GM23338 (cell line): ENCODE results near the gene CMTM2. TPM values are rescaled to one million over a fixed set of nuclear protein-coding genes. Genes with fewer than 3 reads are reported as not detected.

Experiments
- ATAC-seq: fragments of 200-7000 bp; cut with Tn5 transposase; 3 replicates; pipeline ENCODE4 v1.9.1; 2020
- DNase-seq: peaks from one replicate; pipeline ENCODE4 v3.0.0-alpha.2; 2015; ENCODE audit warnings: low spot score
- H2AFZ ChIP-seq: fragments of 200-600 bp; sonication (generic); 2 replicates; pipeline ENCODE4 v1.8.0; 2016; ENCODE audit warnings: antibody characterized with exemption, mild to moderate bottlenecking, moderate library complexity
- H3F3A ChIP-seq: fragments of 200-600 bp; sonication (generic); replicated peaks from 2 replicates; pipeline ENCODE4 v1.8.0; 2017; ENCODE audit warnings: antibody characterized with exemption, mixed run types, low read depth
- H3K27ac ChIP-seq: fragments of 200-600 bp; sonication (generic); 2 replicates; pipeline ENCODE4 v1.6.1; 2016; ENCODE audit warnings: low read depth
- H3K27me3 ChIP-seq: fragments of 200-600 bp; sonication (generic); 2 replicates; pipeline ENCODE4 v1.8.0; 2016; ENCODE audit warnings: mild to moderate bottlenecking, mixed run types, moderate library complexity; ENCODE audit not compliant: insufficient read depth
- H3K36me3 ChIP-seq: fragments of 200-600 bp; sonication (generic); 2 replicates; pipeline ENCODE4 v1.8.0; 2016; ENCODE audit warnings: mild to moderate bottlenecking; ENCODE audit not compliant: insufficient read depth
- H3K4me1 ChIP-seq: fragments of 200-600 bp; sonication (generic); 2 replicates; pipeline ENCODE4 v1.8.0; 2016; ENCODE audit warnings: mild to moderate bottlenecking, moderate library complexity; ENCODE audit not compliant: insufficient read depth
- H3K4me2 ChIP-seq: fragments of 200-600 bp; sonication (generic); 2 replicates; pipeline ENCODE4 v1.7.1; 2017; ENCODE audit warnings: mixed run types
- H3K4me3 ChIP-seq: fragments of 200-600 bp; sonication (generic); 2 replicates; pipeline ENCODE4 v1.6.1; 2016; ENCODE audit warnings: mixed run types
- H3K79me2 ChIP-seq: fragments of 200-600 bp; sonication (generic); replicated peaks from 2 replicates; pipeline ENCODE4 v1.8.0; 2017; ENCODE audit warnings: mild to moderate bottlenecking; ENCODE audit not compliant: insufficient read depth
- H3K9me2 ChIP-seq: fragments of 200-600 bp; sonication (generic); 2 replicates; pipeline ENCODE4 v1.8.0; 2017; ENCODE audit not compliant: insufficient read depth
- H4K20me1 ChIP-seq: fragments of 200-600 bp; sonication (generic); replicated peaks from 2 replicates; pipeline ENCODE4 v1.8.0; 2017; ENCODE audit warnings: mild to moderate bottlenecking; ENCODE audit not compliant: insufficient read depth
- H3K27ac Mint-ChIP-seq: 2 replicates; pipeline ENCODE4 v1.8.0; 2020; ENCODE audit warnings: inconsistent platforms, mild to moderate bottlenecking, moderate library complexity, mixed read lengths
- H3K27me3 Mint-ChIP-seq: 3 replicates; pipeline ENCODE4 v1.8.0; 2022; ENCODE audit warnings: low read depth, mild to moderate bottlenecking, moderate library complexity, mixed read lengths, inconsistent platforms; ENCODE audit not compliant: insufficient read depth, poor library complexity
- H3K36me3 Mint-ChIP-seq: 3 replicates; pipeline ENCODE4 v1.8.0; 2021; ENCODE audit warnings: low read depth, mild to moderate bottlenecking, inconsistent platforms, moderate library complexity, mixed read lengths
- H3K4me1 Mint-ChIP-seq: 3 replicates; pipeline ENCODE4 v1.8.0; 2020; ENCODE audit warnings: mild to moderate bottlenecking, inconsistent platforms, mixed read lengths
- H3K4me3 Mint-ChIP-seq: 3 replicates; pipeline ENCODE4 v1.8.0; 2021; ENCODE audit warnings: moderate library complexity, mild to moderate bottlenecking, inconsistent platforms, mixed read lengths
- H3K9me3 Mint-ChIP-seq: 3 replicates; pipeline ENCODE4 v1.8.0; 2020; ENCODE audit warnings: moderate library complexity, mild to moderate bottlenecking, inconsistent platforms, mixed read lengths
- CTCF ChIP-seq, 2 experiments: fragments of 200-600 bp in 1 of 2; sonication (generic) in 1 of 2; conservative IDR thresholded peaks; 2 replicates each; pipeline versions ENCODE4 v1.5.1 to v1.6.1; 2016 to 2017; ENCODE audit warnings: antibody characterized with exemption in 2 of 2, low read depth in 2 of 2, mild to moderate bottlenecking in 2 of 2, moderate library complexity in 1 of 2
- ETS1 ChIP-seq: IDR thresholded peaks from 2 replicates; pipeline ENCODE4 v1.6.1; 2016; ENCODE audit warnings: antibody characterized with exemption
- EZH2 ChIP-seq: fragments of 200-600 bp; sonication (generic); IDR thresholded peaks from one replicate; pipeline ENCODE4 v1.8.0; 2017; ENCODE audit warnings: antibody characterized with exemption, mild to moderate bottlenecking, low read depth; ENCODE audit not compliant: unreplicated experiment
- JUNB ChIP-seq: IDR thresholded peaks from one replicate; pipeline ENCODE4 v1.6.1; 2016; ENCODE audit warnings: antibody characterized with exemption; ENCODE audit not compliant: unreplicated experiment
- NANOG ChIP-seq: IDR thresholded peaks from 2 replicates; pipeline ENCODE4 v1.6.1; 2016; ENCODE audit warnings: antibody characterized with exemption, borderline replicate concordance
- STAT1 ChIP-seq: IDR thresholded peaks from one replicate; pipeline ENCODE4 v1.6.1; 2016; ENCODE audit warnings: antibody characterized with exemption; ENCODE audit not compliant: unreplicated experiment
- ZNF114 ChIP-seq: fragments of 250-450 bp; sonication (Bioruptor Pico); IDR thresholded peaks from 2 replicates; pipeline ENCODE4 v1.5.0; 2020; ENCODE audit warnings: mild to moderate bottlenecking, moderate library complexity
- ZNF331 ChIP-seq: fragments of 250-450 bp; sonication (Bioruptor Pico); IDR thresholded peaks from 2 replicates; pipeline ENCODE4 v1.5.0; 2020; ENCODE audit warnings: low read depth, mild to moderate bottlenecking, moderate library complexity
- polyA plus RNA-seq: library from polyadenylated mRNA; unstranded; fragments of >200 nt; fragmentation: Nextera tagmentation; extraction: Ambion mirVana; gene quantifications from 2 replicates; pipeline ENCODE4 v1.2.1, GENCODE V29; 2016
- total RNA-seq: library from RNA; depleted of rRNA; stranded (reverse); fragments of >200 nt; shearing (Covaris generic); gene quantifications from 2 replicates; pipeline ENCODE4 v1.2.3, GENCODE V29; 2014
- TF ChIP-seq, protein P1 (sequence below): IDR thresholded peaks from one replicate; pipeline ENCODE4 v1.6.1; 2018; ENCODE audit warnings: antibody characterized with exemption; ENCODE audit not compliant: unreplicated experiment

The CMTM2 gene
- total and polyA plus RNA-seq, 2 experiments from 2014 or later = not detected

DNA sequence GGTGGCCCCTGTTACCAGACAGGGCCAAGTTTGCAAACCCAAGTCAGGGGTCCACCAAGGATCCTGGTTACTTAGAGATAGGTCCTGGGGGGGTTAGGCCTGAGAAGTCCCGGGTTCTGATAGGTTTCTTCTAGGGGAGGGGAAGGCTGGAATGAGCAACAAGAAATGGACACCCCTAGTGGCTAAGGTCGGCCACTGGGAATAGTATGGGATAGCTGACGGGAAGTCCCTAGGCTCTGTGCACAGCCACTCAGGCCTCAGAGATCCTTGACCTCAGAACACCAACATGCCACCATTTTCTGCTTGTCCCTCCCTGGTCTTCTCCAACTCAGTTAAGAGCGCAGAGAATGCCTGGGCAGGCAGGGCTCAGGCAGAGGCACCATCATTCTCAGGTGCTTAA is 42.7 kb upstream of the CMTM2 start:
- Mint-ChIP-seq H3K4me1 (peaks cover under 1% of the 10 kb centered on the region), H3K36me3 (no peaks in the 10 kb centered on the region; the same call in 1 of the 3 replicates), H3K4me3 (no peak overlapping the region), H3K27me3 (no peaks in the 10 kb centered on the region), H3K9me3 (no peaks in the 10 kb centered on the region), H3K27ac (no peak overlapping the region)
- TF ChIP-seq, protein P1, sequence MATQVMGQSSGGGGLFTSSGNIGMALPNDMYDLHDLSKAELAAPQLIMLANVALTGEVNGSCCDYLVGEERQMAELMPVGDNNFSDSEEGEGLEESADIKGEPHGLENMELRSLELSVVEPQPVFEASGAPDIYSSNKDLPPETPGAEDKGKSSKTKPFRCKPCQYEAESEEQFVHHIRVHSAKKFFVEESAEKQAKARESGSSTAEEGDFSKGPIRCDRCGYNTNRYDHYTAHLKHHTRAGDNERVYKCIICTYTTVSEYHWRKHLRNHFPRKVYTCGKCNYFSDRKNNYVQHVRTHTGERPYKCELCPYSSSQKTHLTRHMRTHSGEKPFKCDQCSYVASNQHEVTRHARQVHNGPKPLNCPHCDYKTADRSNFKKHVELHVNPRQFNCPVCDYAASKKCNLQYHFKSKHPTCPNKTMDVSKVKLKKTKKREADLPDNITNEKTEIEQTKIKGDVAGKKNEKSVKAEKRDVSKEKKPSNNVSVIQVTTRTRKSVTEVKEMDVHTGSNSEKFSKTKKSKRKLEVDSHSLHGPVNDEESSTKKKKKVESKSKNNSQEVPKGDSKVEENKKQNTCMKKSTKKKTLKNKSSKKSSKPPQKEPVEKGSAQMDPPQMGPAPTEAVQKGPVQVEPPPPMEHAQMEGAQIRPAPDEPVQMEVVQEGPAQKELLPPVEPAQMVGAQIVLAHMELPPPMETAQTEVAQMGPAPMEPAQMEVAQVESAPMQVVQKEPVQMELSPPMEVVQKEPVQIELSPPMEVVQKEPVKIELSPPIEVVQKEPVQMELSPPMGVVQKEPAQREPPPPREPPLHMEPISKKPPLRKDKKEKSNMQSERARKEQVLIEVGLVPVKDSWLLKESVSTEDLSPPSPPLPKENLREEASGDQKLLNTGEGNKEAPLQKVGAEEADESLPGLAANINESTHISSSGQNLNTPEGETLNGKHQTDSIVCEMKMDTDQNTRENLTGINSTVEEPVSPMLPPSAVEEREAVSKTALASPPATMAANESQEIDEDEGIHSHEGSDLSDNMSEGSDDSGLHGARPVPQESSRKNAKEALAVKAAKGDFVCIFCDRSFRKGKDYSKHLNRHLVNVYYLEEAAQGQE = no peak
- peak in 1 of 2 experiments; percentile 12; a peak in 2 of 4 replicates for TF ChIP-seq CTCF (conservative IDR thresholded peaks at IDR 0.05; ENCODE audit: low read depth in 2 of 2)
- Histone ChIP-seq H4K20me1 (no peaks in the 10 kb centered on the region), H3F3A (no peaks in the 10 kb centered on the region), H3K4me3 (no peak overlapping the region), H3K36me3 (no peaks in the 10 kb centered on the region), H3K9me2 (no peaks in the 10 kb centered on the region), H3K79me2 (no peaks in the 10 kb centered on the region), H3K4me2 (no peak overlapping the region), H3K27me3 (no peaks in the 10 kb centered on the region), H3K4me1 (peaks cover 5% of the 10 kb centered on the region), H3K27ac (no peak overlapping the region), H2AFZ (no peak overlapping the region)
- ATAC-seq = peak; percentile 78
- peak; percentile 25 for DNase-seq

DNA sequence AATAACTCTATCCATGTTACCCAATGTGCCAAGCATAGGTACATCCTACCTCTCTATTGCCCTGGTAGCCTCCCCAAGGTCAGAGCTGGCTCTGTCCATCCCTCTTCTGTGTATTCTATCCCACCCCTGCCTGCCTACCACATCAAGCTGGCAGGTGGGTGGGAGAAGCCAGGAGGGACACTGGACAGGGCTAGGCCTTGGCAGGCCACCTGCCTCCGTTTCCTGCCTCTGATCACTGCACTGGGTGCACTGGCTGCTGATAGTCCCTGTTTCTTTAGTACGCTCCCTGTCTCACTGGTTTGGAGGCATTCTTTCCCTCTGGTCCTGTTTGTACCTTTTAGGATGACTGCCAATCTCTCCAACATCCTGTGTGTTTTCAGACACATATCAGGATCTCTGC is 42.0 kb upstream of the CMTM2 start:
- H3K9me3 Mint-ChIP-seq = no peaks in the 10 kb centered on the region
- Histone ChIP-seq H2AFZ (no peak overlapping the region), H3K4me2 (no peak overlapping the region), H3K36me3 (no peaks in the 10 kb centered on the region), H3K27me3 (no peaks in the 10 kb centered on the region), H3K79me2 (no peaks in the 10 kb centered on the region), H3K9me2 (no peaks in the 10 kb centered on the region), H3K4me3 (no peak overlapping the region), H3K4me1 (peaks cover 13% of the 10 kb centered on the region), H4K20me1 (no peaks in the 10 kb centered on the region), H3F3A (no peaks in the 10 kb centered on the region), H3K27ac (no peak overlapping the region)
- DNase-seq = no peak
- no peak overlapping the region for H3K27ac Mint-ChIP-seq
- peaks cover 8% of the 10 kb centered on the region for H3K4me1 Mint-ChIP-seq
- TF ChIP-seq NANOG (no peak), ZNF331 (CRISPR knock-in tag) (no peak), ZNF114 (CRISPR knock-in tag) (no peak), JUNB (no peak), STAT1 (no peak), ETS1 (no peak), EZH2 (no peak)
- TF ChIP-seq, protein P1 = no peak
- no peaks in the 10 kb centered on the region for H3K27me3 Mint-ChIP-seq
- H3K4me3 Mint-ChIP-seq = no peak overlapping the region
- H3K36me3 Mint-ChIP-seq = no peaks in the 10 kb centered on the region; the same call in 1 of the 3 replicates
- no peak for ATAC-seq
